Brain pericyte (primary cell): ENCODE data around the gene C2orf72.
"Not testable (repeated sequence)": the region's sequence is repeated elsewhere in the genome, so short reads cannot be mapped to it uniquely, and the experiment has no call there.

Source experiments
- DNase-seq: peaks from one replicate; pipeline ENCODE4 v3.0.0-alpha.2; 2012; ENCODE audit warnings: low read depth, low spot score

The C2orf72 gene

GRCh38 chr2:231015478-231015877, 21.8 kb upstream of the C2orf72 start:
- no peak for DNase-seq

- no peak for DNase-seq
These were observed 21.4 kb upstream of the C2orf72 start for GRCh38 chr2:231015926-231016325.

- DNase-seq = no peak
These were observed 20.6 kb upstream of the C2orf72 start for GRCh38 chr2:231016566-231017230.

- DNase-seq = no peak
These were observed 20.1 kb upstream of the C2orf72 start for GRCh38 chr2:231017231-231017598.

GRCh38 chr2:231018184-231018583, 19.1 kb upstream of the C2orf72 start:
- DNase-seq = no peak

- not testable (repeated sequence) for DNase-seq
These were observed 12.3 kb upstream of the C2orf72 start for GRCh38 chr2:231025059-231025458.

GRCh38 chr2:231028889-231029288, 8.4 kb upstream of the C2orf72 start:
- DNase-seq = no peak

GRCh38 chr2:231029563-231029962, 7.8 kb upstream of the C2orf72 start:
- no peak for DNase-seq

GRCh38 chr2:231030725-231031124, 6.6 kb upstream of the C2orf72 start:
- no peak for DNase-seq

GRCh38 chr2:231032575-231033140, 4.7 kb upstream of the C2orf72 start:
- DNase-seq = no peak

- DNase-seq = no peak
These were observed 3.9 kb upstream of the C2orf72 start for GRCh38 chr2:231033147-231034132.

GRCh38 chr2:231034291-231034882, 2.9 kb upstream of the C2orf72 start:
- DNase-seq = no peak

GRCh38 chr2:231036131-231036530, 1.2 kb upstream of the C2orf72 start:
- no peak for DNase-seq

- DNase-seq = no peak
These were observed 681 bp upstream of the C2orf72 start for GRCh38 chr2:231036578-231037106.

GRCh38 chr2:231037731-231038482, 584 bp downstream of the C2orf72 start:
- DNase-seq = no peak

- DNase-seq = no peak
These were observed 1.4 kb downstream of the C2orf72 start for GRCh38 chr2:231038483-231039293.

GRCh38 chr2:231039294-231039664, 2.0 kb downstream of the C2orf72 start:
- DNase-seq = no peak

- DNase-seq = no peak
These were observed 2.6 kb downstream of the C2orf72 start for GRCh38 chr2:231039821-231040364.

- DNase-seq = no peak
These were observed 3.9 kb downstream of the C2orf72 start for GRCh38 chr2:231041061-231041689.

- no peak for DNase-seq
These were observed 6.5 kb downstream of the C2orf72 start for GRCh38 chr2:231043796-231044195.
